NCI-H2081 (cell line): Measurements from ENCODE around the gene FBLN1.
"Not testable (repeated sequence)": the region's sequence is repeated elsewhere in the genome, so short reads cannot be mapped to it uniquely, and the experiment has no call there.

Source experiments
- DNase-seq, 2 experiments: peaks; one replicate each; lab custom pipeline; 2025; lab: John Stamatoyannopoulos, UW

Gene FBLN1

GRCh38 chr22:45548991-45549761 is 46.5 kb downstream of the FBLN1 start:
- no peak for DNase-seq

DNA sequence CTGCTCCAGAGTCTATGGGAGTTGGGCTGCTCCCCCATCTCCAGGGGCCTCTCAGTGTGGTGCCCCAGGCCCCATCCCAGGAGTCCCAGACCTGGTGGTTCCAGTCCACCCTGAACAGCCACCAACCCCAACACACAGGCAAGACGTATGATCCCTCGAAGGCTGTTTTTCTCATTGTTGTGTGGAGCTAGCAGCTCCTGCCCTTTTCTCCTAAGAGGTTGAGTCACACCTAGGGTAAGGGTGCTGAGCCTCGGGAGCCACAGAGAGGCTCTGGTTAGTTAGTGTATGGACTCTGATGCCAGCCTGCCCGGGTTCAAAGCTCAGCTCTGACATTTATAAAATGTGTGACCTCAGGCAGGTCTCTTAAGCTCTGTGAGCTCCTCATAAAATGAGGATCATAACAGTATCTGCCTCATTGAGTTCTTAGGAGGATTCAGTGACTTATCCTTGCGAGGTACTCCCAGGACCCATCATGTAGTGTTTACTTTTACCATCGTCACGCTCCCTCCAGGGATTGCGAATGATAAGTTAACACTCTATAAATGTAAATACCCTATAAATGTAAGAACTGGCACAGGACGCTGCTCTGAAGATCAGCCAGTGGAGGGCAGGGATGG is 47.2 kb downstream of the FBLN1 start:
- DNase-seq: no peak

GRCh38 chr22:45550416-45550815 is 47.7 kb downstream of the FBLN1 start:
- no peak for DNase-seq

GRCh38 chr22:45550891-45551290 is 48.2 kb downstream of the FBLN1 start:
- no peak for DNase-seq

GRCh38 chr22:45551310-45552016 is 48.8 kb downstream of the FBLN1 start:
- no peak for DNase-seq

DNA sequence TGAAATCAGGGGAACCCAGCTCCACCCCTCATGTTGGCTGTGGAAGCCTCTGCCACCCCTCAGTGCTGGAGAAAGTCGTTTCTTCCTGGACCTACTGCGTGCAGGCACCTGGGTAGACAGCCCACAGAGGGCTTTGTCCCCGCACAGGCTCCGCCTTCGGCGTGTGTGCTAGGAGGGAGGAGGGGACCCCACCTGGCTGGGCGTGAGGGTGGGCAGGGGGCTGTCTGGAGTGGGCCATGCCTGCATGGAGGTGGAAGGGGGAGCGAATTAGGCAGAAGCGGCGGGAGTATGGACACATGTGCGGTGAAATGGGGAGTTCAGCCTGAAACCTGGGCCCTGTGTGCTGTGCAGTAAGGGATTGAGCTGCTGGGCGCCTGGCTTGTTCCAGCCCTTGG is 49.3 kb downstream of the FBLN1 start:
- DNase-seq: no peak

GRCh38 chr22:45552580-45553350 is 50.1 kb downstream of the FBLN1 start:
- no peak for DNase-seq

DNA sequence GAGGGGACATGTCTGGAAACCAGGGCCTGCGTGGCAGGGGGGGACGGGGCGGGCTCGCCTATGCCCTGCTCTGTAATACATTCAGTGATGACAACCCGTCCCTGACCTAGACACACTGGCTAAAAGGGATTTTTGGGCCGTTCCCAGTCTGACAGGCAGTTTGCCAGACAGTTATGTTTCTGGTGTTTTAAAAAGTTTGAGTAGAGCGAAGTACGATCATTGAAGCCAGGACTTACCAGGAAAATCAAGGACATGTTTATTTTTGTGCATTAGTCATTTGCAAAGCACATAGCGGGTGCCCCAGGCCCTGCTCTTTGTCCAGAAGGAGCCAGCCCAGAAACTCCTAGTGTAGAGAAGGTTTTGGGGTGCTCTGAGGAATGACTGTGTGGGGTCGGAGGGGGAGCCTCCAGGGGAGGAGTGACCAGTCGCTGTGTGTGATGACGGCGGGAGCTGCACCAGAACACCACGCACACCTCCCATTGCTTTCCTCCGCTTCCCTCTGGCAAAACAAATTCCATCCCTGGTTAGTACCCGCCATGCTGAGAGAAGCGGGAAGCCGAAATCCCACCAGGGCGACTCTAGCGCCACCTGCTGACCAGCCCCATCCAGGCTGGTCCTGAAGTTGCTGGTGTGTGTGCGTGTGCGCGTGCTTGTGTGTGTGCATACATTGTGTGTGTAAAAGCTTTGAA is 50.8 kb downstream of the FBLN1 start:
- DNase-seq: peak; percentile 66 to 71

DNA sequence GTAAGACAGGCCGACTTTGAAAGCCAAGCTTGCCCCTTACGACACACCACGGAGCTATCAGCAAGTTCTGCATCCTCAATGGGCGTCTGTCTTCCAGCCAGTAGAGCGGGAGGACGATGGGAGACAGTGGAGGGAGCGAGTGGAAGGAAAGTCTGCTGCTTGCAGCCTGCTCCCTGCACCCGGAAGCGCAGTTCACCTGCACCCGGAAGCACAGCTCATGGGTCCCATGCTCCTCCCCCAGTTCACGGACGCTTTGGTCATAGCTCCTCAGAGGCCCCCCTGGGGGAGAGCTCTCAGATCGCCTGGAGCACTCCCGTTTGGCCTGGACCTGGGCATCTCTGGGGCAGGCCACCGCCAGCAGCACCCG is 51.3 kb downstream of the FBLN1 start:
- DNase-seq: peak in 1 of 2 experiments; percentile 41

GRCh38 chr22:45554861-45555260 is 52.2 kb downstream of the FBLN1 start:
- DNase-seq: no peak

- not testable (repeated sequence) for DNase-seq
Observed at GRCh38 chr22:45557926-45558325, 55.2 kb downstream of the FBLN1 start.

- not testable (repeated sequence) for DNase-seq
Observed at GRCh38 chr22:45560092-45560491, 57.4 kb downstream of the FBLN1 start.

DNA sequence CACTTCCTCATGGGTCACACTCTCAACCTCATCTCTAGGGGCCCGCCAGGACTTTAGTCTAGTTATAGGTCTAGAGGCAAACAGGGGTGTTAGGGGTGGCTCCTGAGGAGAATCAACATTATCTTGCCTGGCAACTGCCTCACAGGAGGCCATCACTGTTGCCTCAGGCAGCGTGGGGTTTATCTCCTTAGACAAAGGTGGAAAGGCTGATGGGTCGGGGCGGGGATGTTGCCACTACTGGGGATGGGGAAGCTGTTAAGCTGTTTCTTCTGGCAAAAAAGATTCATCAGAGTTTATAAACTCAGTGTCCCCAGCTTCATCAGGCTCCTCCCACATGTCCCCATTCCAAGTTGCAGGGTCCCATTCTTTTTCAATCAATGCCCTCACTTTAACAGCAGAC is 58.1 kb downstream of the FBLN1 start:
- DNase-seq: not testable (repeated sequence)

DNA sequence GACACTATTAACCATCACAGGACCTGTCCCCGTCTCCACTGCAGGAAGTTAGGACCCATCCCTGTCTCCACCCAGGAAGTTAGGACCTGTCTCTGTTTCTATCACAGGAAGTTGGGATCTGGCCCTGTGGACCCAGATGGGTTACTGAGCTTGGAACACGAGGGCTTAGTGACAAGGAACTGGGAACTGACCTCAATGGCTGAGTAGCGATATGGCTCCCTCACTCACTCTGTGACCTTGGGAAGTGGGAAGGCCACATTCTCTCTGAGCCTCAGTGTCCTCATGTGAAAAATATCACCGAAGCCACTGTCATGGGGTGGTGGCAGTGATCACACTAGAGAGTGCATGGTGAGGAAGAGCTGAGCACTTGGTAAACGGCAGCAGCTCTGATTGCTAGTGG is 59.4 kb downstream of the FBLN1 start:
- DNase-seq: no peak

- no peak for DNase-seq
Observed at GRCh38 chr22:45562537-45563361, 60.1 kb downstream of the FBLN1 start.

GRCh38 chr22:45563362-45564040 is 60.8 kb downstream of the FBLN1 start:
- DNase-seq: no peak

DNA sequence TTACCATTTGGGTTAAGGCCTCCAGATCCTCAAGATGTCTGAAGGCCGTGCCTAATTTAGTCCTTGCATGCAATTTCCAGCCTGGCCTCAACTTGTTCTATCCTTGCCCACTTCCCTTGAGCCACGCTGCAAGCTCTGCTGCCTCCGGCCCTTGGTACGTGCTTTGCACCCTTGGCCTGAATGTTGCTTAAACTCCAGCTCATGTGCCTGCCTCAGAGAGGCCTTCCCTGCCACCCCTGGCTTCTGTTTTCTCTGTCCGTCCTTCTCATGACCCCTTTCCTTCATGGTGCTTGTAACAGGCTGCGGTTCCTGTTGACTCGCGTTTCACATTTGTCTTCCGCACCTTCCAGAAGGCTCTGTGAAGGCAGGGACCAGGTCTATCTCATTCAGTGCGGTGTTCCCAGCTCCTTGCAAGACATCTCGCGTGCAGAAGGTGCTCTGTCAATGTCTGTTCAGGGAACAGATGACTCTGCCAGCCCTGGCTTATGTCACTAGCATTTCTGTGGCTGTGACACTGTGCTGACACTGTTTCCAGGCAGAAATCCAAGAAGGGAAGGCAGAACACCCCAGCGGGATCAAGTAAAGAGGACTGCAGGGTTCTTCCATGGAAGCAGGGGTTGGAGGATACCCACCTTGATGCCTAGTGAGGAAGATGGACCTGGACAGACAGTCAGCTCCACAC is 61.8 kb downstream of the FBLN1 start:
- no peak for DNase-seq

DNA sequence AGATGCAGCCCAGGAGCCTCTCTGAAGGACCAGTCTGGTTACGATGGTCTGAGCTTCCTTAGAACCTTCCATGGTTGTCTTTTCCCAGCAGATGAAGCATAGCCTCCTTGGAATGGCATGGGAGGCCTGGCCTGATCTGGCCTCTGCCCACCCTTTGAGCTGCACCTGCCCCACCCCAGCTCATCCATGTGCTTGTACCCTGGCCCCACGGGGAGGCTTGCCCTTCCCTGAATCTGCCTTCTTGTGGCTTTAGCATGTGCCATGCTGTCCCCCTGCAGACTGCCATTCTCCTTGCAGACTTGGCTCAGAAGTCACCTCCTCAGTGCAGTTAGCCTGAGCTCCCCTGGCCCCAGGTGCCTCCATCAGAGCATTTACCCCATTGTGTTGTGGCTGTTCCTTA is 62.5 kb downstream of the FBLN1 start:
- DNase-seq: no peak

DNA sequence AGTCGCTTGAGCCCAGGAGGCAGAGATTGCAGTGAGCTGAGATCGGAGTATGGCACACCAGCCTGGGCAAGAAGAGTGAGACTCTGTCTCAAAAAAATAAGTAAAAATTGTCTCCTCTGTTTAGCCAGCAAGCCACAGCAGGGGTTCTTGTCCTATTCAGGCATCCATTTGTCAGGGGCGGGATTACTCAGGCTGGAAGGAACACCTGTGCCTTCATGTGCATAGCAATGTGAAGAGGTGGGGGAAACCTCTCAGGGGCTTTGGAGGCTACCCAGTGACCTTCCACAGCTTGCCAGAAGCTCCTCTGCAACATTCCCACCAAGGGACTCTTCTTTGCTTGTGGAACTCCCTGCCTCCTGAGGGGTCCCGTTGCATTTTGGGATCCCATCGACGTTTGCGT is 63.3 kb downstream of the FBLN1 start:
- DNase-seq: no peak

GRCh38 chr22:45568213-45568612 is 65.5 kb downstream of the FBLN1 start:
- DNase-seq: no peak
